HG03196 (cell line): Measurements from ENCODE around the gene TSR1.

Experiments used
- ATAC-seq: cut with Tn5 transposase; IDR thresholded peaks from one replicate; pipeline ENCODE4 v1.9.1; 2021; ENCODE audit not compliant: unreplicated experiment

TSR1 gene

DNA sequence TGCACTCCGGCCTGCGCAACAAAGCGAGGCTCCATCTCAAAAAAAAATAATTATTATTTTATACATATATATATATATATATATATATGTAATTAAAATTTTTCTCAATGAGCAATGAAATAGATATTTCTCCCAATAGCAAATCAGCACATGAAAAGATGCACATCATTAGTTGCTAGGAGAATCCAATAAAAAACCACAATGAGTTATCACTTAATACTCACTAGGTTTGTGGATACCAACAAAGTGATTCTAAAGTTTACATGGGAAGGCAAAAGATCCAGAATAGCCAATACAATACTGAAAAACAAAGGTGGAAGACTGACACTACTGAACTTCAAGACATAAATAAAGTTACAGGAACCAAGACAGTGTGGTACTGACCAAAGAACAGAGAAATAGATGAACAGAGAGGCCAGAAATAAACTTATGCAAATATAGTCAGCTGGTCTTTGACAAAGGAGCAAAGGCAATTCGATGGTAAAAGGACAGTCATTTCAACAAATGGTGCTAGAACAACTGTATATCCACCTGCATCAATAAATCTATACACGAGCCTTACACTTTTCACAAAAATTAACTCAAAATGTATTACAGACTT lies 46.3 kb downstream of the TSR1 start:
- ATAC-seq: no peak

DNA sequence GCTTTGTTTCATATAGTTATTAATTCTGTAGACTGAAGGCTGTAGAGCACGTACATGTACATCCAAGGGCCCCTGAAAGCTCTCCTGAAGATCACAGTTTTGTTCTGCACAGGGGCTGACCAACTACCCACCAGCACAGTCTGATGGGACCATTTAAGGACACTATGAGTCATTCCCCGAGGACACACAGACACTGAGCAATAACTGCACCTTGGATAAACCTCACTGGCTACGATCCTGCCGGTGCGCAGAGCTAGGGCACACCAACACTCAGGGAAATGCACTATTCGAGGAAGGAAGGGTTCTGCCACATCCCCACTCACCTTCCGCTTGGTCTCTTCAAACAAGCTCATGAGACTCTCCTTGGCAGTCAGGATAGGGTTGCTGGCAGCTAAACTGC lies 53.0 kb downstream of the TSR1 start:
- no peak for ATAC-seq

DNA sequence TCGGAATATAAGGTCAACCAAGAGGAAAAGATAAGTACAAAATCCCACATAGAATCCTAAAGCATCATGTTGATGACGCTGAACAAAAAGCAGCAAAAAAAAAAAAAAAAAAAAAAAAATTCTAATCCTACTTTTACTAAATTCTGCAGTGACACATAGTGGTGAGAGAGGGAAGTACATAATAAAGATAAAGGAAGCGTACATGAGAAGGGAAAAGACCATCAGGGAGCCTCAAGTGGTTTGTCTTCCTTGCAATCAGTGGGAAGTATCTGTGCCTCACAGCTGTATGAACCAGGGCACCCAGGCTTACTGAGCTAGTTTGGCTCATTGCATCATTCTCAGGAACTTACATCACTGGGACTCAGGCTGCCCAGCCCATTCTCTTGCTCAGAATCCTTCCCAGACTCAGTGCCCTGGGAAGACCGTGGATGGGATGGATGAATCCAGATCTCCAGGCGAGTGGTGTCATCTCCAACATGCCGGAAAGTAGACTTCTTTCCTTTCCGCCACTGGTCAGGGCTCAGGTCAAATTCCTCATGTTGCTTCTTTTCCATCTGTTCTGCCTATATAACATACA lies 53.9 kb downstream of the TSR1 start:
- ATAC-seq: no peak

DNA sequence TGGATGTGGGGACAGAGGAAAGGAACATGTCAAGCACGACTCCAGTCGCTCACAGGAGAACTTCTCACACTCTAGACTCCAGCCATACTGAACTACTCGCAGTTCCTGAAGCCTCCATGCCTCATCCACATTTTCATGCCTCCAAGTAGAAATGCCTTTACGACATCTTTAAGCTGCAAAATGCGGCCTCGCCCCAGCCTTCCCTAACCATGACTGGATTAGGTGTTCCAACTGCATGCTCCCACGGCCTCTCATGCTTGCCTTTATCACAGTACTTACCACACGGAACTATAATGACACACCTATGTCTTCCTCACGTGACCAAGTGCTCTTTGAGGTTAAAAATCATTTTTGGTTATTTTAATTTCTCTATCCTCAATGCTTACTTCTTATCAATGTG lies 56.5 kb downstream of the TSR1 start:
- no peak for ATAC-seq

DNA sequence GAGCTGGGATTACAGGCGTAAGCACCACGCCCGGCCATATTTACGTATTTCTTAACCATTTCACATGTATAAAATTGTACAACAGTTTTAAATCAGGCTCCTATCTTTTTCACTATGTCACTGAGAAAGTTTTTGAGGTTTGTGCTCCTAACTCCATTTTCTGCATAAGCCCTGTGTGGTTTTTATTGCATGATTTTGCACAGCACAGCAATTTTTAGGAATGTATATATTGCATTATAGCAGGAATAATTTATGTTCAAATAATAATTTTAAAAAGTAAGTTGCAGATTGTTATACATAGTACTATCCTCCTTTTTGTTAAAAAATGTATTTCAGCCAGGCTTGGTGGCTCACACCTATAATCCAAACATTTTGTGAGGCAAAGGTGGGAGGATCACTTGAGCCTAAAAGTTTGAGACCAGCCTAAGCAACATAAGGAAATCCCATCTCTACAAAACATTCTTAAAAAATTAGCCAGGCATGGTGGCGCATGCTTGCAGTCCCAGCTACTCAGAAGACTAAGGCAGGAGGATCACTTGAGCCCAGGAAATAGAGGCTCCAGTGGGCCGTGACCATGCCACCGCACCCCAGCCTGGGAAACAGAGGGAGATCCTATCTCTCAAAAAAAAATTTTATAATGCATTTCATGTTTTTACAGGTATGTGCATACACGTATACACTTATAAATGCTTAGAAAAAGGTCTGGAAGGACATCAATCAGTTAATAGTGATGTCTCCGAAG lies 58.7 kb downstream of the TSR1 start:
- ATAC-seq: no peak

DNA sequence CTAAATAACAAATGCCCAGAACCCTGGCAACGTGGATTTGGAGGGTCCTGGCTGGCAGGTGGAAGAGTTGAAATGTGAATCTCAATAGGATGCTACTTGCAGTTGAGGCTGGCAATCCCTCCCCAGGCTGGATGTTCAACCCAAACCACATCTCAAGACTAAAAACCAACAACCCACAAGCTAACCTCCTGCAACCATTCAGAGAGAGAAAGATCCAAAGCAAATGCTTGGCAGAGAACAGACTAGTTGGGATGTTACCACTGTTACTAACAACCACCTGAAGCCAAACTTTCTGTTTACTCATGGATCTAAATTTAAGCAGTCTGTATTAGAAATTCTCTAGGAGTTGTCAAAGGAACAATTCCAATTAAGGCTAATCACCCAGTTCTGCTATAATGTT lies 60.5 kb downstream of the TSR1 start:
- ATAC-seq: no peak

DNA sequence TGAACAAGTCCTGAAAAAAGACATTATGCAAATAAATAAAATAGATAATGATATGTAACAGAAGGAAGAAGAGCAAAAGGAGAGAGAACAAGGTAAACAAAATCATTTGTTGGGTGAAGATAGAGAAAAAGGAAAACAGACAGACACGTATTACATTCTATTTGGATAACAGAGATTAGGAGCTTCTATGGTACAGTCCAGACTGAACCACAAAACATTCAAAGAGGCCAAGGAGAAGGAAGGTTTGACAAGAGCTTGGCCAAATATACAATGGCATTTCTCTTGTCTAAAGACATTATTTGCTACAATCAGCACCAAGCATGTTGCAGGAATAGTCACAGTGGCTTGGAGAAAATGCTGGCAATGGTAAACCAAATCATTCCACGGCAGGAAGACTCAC lies 61.8 kb downstream of the TSR1 start:
- no peak for ATAC-seq
